ENCODE measurements around the gene ROBO4. TPM values are rescaled to one million over a fixed set of nuclear protein-coding genes. Genes with fewer than 3 reads are reported as not detected.
A peak's percentile ranks its signal among the peaks of the same experiment; 100 is the strongest.

ROBO4 gene
- polyA plus RNA-seq, 4 donors = 0.45 to 8.9 (median 2.6) TPM

- Histone ChIP-seq H3K27me3 (ENCODE audit: control insufficient read depth in 3 of 3, insufficient read depth in 3 of 3, low read length in 3 of 3) (peaks cover 4 to 85% (median 43%) of the 10 kb centered on the region in 3 donors), H3K4me3 (ENCODE audit: low read depth in 1 of 3, low read length in 3 of 3) (no peak overlapping the region), H3K4me1 (ENCODE audit: control insufficient read depth in 3 of 3, insufficient read depth in 2 of 3, low read depth in 1 of 3, low read length in 2 of 3) (peaks cover 0 to 15% (median 0%) of the 10 kb centered on the region in 3 donors), H3K27ac (ENCODE audit: low read depth in 1 of 3, low read length in 2 of 3) (no peak overlapping the region), H3K9me3 (ENCODE audit: control insufficient read depth in 2 of 2, insufficient read depth in 1 of 2, low read depth in 1 of 2, low read length in 1 of 2) (no peaks in the 10 kb centered on the region), H3K36me3 (ENCODE audit: control insufficient read depth in 3 of 3, insufficient read depth in 2 of 3, low read depth in 1 of 3, low read length in 3 of 3) (no peaks in the 10 kb centered on the region)
- WGBS, 3 donors = 3 to 5% (median 3%) methylated on average over 31 of the region's 31 CpGs
- DNase-seq = peak; percentile 17 to 39
- FAIRE-seq = no peak
Observed at GRCh38 chr11:124863137-124863825, 34.4 kb downstream of the ROBO4 start.

GRCh38 chr11:124861670-124862069 is 36.0 kb downstream of the ROBO4 start:
- 26 to 38% (median 34%) methylated on average over 4 of the region's 4 CpGs for WGBS, 3 donors
- Histone ChIP-seq H3K27me3 (ENCODE audit: control insufficient read depth in 3 of 3, insufficient read depth in 3 of 3, low read length in 3 of 3) (peaks cover 4 to 69% (median 38%) of the 10 kb centered on the region in 3 donors), H3K9me3 (ENCODE audit: control insufficient read depth in 2 of 2, insufficient read depth in 1 of 2, low read depth in 1 of 2, low read length in 1 of 2) (no peaks in the 10 kb centered on the region), H3K4me1 (ENCODE audit: control insufficient read depth in 3 of 3, insufficient read depth in 2 of 3, low read depth in 1 of 3, low read length in 2 of 3) (peaks cover 0 to 15% (median 0%) of the 10 kb centered on the region in 3 donors), H3K36me3 (ENCODE audit: control insufficient read depth in 3 of 3, insufficient read depth in 2 of 3, low read depth in 1 of 3, low read length in 3 of 3) (no peaks in the 10 kb centered on the region), H3K27ac (ENCODE audit: low read depth in 1 of 3, low read length in 2 of 3) (no peak overlapping the region), H3K4me3 (ENCODE audit: low read depth in 1 of 3, low read length in 3 of 3) (no peak overlapping the region)
- DNase-seq (no peak), FAIRE-seq (no peak)

DNA sequence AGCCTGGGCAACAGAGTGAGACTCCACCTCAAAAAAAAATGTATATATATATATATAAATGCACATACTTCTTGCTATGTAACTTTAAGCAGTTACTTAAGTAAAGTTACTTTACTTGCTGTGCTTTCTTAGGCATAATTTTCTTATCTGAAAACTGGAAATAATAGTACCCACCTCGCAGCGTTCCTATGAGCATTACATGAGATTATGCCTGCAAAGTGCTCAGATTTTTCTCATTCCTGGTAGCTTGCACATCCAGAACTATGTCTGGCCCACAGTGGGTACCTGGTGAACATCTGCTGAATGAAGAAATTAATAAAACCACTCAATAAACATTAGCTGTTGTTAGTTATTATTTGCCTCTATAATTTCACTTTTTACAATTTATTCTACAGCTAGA is 38.5 kb downstream of the ROBO4 start:
- DNase-seq (no peak), FAIRE-seq (no peak)
- H3K27me3 ChIP-seq (ENCODE audit: control insufficient read depth in 3 of 3, insufficient read depth in 3 of 3, low read length in 3 of 3) = peaks cover 4 to 55% (median 22%) of the 10 kb centered on the region in 3 donors
- H3K4me3 ChIP-seq (ENCODE audit: low read depth in 1 of 3, low read length in 3 of 3) = no peak overlapping the region
- WGBS, 3 donors = 89 to 92% (median 90%) methylated on average over 2 of the region's 2 CpGs
- H3K9me3 ChIP-seq (ENCODE audit: control insufficient read depth in 2 of 2, insufficient read depth in 1 of 2, low read depth in 1 of 2, low read length in 1 of 2) = peaks cover 0 to 3% of the 10 kb centered on the region in 2 donors
- H3K4me1 ChIP-seq (ENCODE audit: control insufficient read depth in 3 of 3, insufficient read depth in 2 of 3, low read depth in 1 of 3, low read length in 2 of 3) = peaks cover 0 to 6% (median 0%) of the 10 kb centered on the region in 3 donors
- no peak overlapping the region for H3K27ac ChIP-seq (ENCODE audit: low read depth in 1 of 3, low read length in 2 of 3)
- no peaks in the 10 kb centered on the region for H3K36me3 ChIP-seq (ENCODE audit: control insufficient read depth in 3 of 3, insufficient read depth in 2 of 3, low read depth in 1 of 3, low read length in 3 of 3)

- Histone ChIP-seq H3K4me3 (ENCODE audit: low read depth in 1 of 3, low read length in 3 of 3) (no peak overlapping the region), H3K9me3 (ENCODE audit: control insufficient read depth in 2 of 2, insufficient read depth in 1 of 2, low read depth in 1 of 2, low read length in 1 of 2) (no peaks in the 10 kb centered on the region), H3K27me3 (ENCODE audit: control insufficient read depth in 3 of 3, insufficient read depth in 3 of 3, low read length in 3 of 3) (peaks cover 4 to 83% (median 53%) of the 10 kb centered on the region in 3 donors), H3K4me1 (ENCODE audit: control insufficient read depth in 3 of 3, insufficient read depth in 2 of 3, low read depth in 1 of 3, low read length in 2 of 3) (peaks cover 0 to 7% (median 0%) of the 10 kb centered on the region in 3 donors), H3K36me3 (ENCODE audit: control insufficient read depth in 3 of 3, insufficient read depth in 2 of 3, low read depth in 1 of 3, low read length in 3 of 3) (no peaks in the 10 kb centered on the region), H3K27ac (ENCODE audit: low read depth in 1 of 3, low read length in 2 of 3) (no peak overlapping the region)
- DNase-seq (no peak), FAIRE-seq (no peak)
- WGBS, 3 donors = 8 to 13% (median 13%) methylated on average over 11 of the region's 11 CpGs
Observed at GRCh38 chr11:124846070-124846673, 51.5 kb downstream of the ROBO4 start.

DNA sequence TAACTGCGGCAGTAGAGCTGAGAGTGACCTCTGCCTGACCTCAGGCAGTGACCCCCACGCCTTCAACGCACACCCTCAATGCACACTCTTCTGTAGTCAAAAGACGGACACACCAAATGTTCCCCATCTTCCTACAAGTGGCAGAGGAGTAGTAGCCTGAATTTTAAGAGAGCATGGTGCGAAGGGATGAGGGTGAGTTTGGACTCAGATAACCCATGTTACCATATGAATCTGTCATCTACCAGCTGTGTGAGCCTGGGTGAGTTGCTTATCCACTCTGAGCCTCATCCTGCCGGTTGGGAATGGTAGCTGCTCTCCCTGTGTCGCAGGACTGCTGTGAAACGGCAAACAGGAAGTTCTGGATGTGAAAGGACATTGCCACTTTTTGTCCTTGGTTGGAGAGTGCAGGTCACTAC is 53.0 kb downstream of the ROBO4 start:
- no peak for DNase-seq
- FAIRE-seq = no peak
- H3K27me3 ChIP-seq (ENCODE audit: control insufficient read depth in 3 of 3, insufficient read depth in 3 of 3, low read length in 3 of 3) = peaks cover 4 to 86% (median 60%) of the 10 kb centered on the region in 3 donors

DNA sequence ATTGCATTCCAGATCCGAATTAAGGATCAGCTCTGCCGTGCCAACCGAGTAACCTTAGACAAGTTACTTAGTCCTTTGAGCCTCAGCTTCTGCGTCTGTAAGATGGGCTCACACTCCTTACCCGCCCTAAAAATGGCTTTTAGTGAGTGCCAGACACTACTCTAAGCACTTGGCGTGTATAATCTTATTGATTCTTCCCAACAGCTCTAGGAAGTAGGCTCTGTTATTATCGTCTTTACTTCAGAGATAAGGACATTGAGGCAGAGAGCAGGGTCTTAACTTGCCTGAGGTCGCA is 54.1 kb downstream of the ROBO4 start:
- H3K36me3 ChIP-seq (ENCODE audit: control insufficient read depth in 3 of 3, insufficient read depth in 2 of 3, low read depth in 1 of 3, low read length in 3 of 3) = no peaks in the 10 kb centered on the region
- DNase-seq (no peak), FAIRE-seq (no peak)
- no peak overlapping the region for H3K4me3 ChIP-seq (ENCODE audit: low read depth in 1 of 3, low read length in 3 of 3)
- no peak overlapping the region for H3K27ac ChIP-seq (ENCODE audit: low read depth in 1 of 3, low read length in 2 of 3)
- H3K27me3 ChIP-seq (ENCODE audit: control insufficient read depth in 3 of 3, insufficient read depth in 3 of 3, low read length in 3 of 3) = peaks cover 7 to 91% (median 65%) of the 10 kb centered on the region in 3 donors
- H3K4me1 ChIP-seq (ENCODE audit: control insufficient read depth in 3 of 3, insufficient read depth in 2 of 3, low read depth in 1 of 3, low read length in 2 of 3) = peaks cover 0 to 15% (median 0%) of the 10 kb centered on the region in 3 donors
- WGBS, 3 donors = 9 to 10% (median 10%) methylated on average over 8 of the region's 8 CpGs
- no peaks in the 10 kb centered on the region for H3K9me3 ChIP-seq (ENCODE audit: control insufficient read depth in 2 of 2, insufficient read depth in 1 of 2, low read depth in 1 of 2, low read length in 1 of 2)

More for the DNA sequence above, 53.0 kb downstream of the ROBO4 start:
- 12 to 17% (median 15%) methylated on average over 8 of the region's 8 CpGs for WGBS, 3 donors
- no peaks in the 10 kb centered on the region for H3K36me3 ChIP-seq (ENCODE audit: control insufficient read depth in 3 of 3, insufficient read depth in 2 of 3, low read depth in 1 of 3, low read length in 3 of 3)
- H3K9me3 ChIP-seq (ENCODE audit: control insufficient read depth in 2 of 2, insufficient read depth in 1 of 2, low read depth in 1 of 2, low read length in 1 of 2) = no peaks in the 10 kb centered on the region
- H3K4me3 ChIP-seq (ENCODE audit: low read depth in 1 of 3, low read length in 3 of 3) = no peak overlapping the region
- no peak overlapping the region for H3K27ac ChIP-seq (ENCODE audit: low read depth in 1 of 3, low read length in 2 of 3)
- H3K4me1 ChIP-seq (ENCODE audit: control insufficient read depth in 3 of 3, insufficient read depth in 2 of 3, low read depth in 1 of 3, low read length in 2 of 3) = peaks cover 0 to 11% (median 0%) of the 10 kb centered on the region in 3 donors

DNA sequence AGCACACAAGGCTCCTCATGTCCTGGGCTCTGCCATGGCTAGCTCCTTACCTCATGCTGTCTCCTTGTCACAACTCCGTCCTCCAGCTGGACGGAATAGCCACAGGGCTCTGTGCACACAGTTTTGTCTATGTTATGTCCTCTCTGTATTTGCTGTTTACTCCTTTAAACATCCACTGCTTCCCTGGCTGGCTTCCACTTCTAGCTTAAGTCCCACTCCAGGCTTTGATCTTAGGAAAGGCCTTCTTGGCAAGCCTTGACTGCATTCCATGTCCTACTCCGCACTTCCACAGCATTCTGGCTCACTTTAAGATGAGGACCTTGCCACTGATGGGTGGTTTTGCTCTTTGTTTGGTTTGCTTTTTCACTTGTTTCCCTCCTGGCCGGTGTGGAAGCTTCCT is 55.4 kb downstream of the ROBO4 start:
- H3K9me3 ChIP-seq (ENCODE audit: control insufficient read depth in 2 of 2, insufficient read depth in 1 of 2, low read depth in 1 of 2, low read length in 1 of 2) = no peaks in the 10 kb centered on the region
- H3K27ac ChIP-seq (ENCODE audit: low read depth in 1 of 3, low read length in 2 of 3) = no peak overlapping the region
- H3K4me1 ChIP-seq (ENCODE audit: control insufficient read depth in 3 of 3, insufficient read depth in 2 of 3, low read depth in 1 of 3, low read length in 2 of 3) = peaks cover 0 to 15% (median 0%) of the 10 kb centered on the region in 3 donors
- H3K4me3 ChIP-seq (ENCODE audit: low read depth in 1 of 3, low read length in 3 of 3) = no peak overlapping the region
- FAIRE-seq = no peak
- no peak for DNase-seq
- WGBS, 3 donors = 30 to 36% (median 30%) methylated on average over 4 of the region's 4 CpGs
- no peaks in the 10 kb centered on the region for H3K36me3 ChIP-seq (ENCODE audit: control insufficient read depth in 3 of 3, insufficient read depth in 2 of 3, low read depth in 1 of 3, low read length in 3 of 3)
- peaks cover 10 to 91% (median 60%) of the 10 kb centered on the region in 3 donors for H3K27me3 ChIP-seq (ENCODE audit: control insufficient read depth in 3 of 3, insufficient read depth in 3 of 3, low read length in 3 of 3)

- DNase-seq (no peak), FAIRE-seq (no peak)
- peaks cover 10 to 86% (median 57%) of the 10 kb centered on the region in 3 donors for H3K27me3 ChIP-seq (ENCODE audit: control insufficient read depth in 3 of 3, insufficient read depth in 3 of 3, low read length in 3 of 3)
- 16 to 28% (median 19%) methylated on average over 2 of the region's 2 CpGs for WGBS, 3 donors
- peaks cover 0 to 15% (median 0%) of the 10 kb centered on the region in 3 donors for H3K4me1 ChIP-seq (ENCODE audit: control insufficient read depth in 3 of 3, insufficient read depth in 2 of 3, low read depth in 1 of 3, low read length in 2 of 3)
- no peak overlapping the region for H3K27ac ChIP-seq (ENCODE audit: low read depth in 1 of 3, low read length in 2 of 3)
- H3K9me3 ChIP-seq (ENCODE audit: control insufficient read depth in 2 of 2, insufficient read depth in 1 of 2, low read depth in 1 of 2, low read length in 1 of 2) = no peaks in the 10 kb centered on the region
- H3K36me3 ChIP-seq (ENCODE audit: control insufficient read depth in 3 of 3, insufficient read depth in 2 of 3, low read depth in 1 of 3, low read length in 3 of 3) = no peaks in the 10 kb centered on the region
- H3K4me3 ChIP-seq (ENCODE audit: low read depth in 1 of 3, low read length in 3 of 3) = no peak overlapping the region
Observed at GRCh38 chr11:124841840-124842239, 55.8 kb downstream of the ROBO4 start.

All from small intestine (tissue), 7 donors.